CD14-positive monocyte (primary cell): ENCODE results near the gene NTPCR. TPM values are rescaled to one million over a fixed set of nuclear protein-coding genes. Genes with fewer than 3 reads are reported as not detected.

ENCODE experiments used
- DNase-seq, 3 donors: peaks; one replicate each; pipeline ENCODE4 v3.0.0-alpha.2; 2011 to 2022
- H2AFZ ChIP-seq: 2 replicates; pipeline ENCODE4 v1.6.0; 2012; ENCODE audit warnings: mild to moderate bottlenecking, low read depth, low read length, inconsistent platforms; ENCODE audit not compliant: insufficient read depth, poor library complexity, severe bottlenecking
- H3K27ac ChIP-seq, 2 donors: 1 replicate in 1 of 2; 2 replicates in 1 of 2; pipeline ENCODE4 v1.5.1; 2012 to 2013; ENCODE audit warnings: low read length in 2 of 2, control low read depth in 1 of 2, inconsistent platforms in 1 of 2, low read depth in 1 of 2, mild to moderate bottlenecking in 1 of 2
- H3K27me3 ChIP-seq, 2 donors: one replicate each; pipeline versions ENCODE4 v1.6.0 to v1.6.1; 2011 to 2013; ENCODE audit warnings: low read length in 2 of 2; ENCODE audit not compliant: control insufficient read depth in 2 of 2, insufficient read depth in 2 of 2
- H3K36me3 ChIP-seq, 2 donors: replicated peaks in 1 of 2; 1 replicate in 1 of 2; 2 replicates in 1 of 2; pipeline versions ENCODE4 v1.5.1 to v1.6.1; 2012 to 2013; ENCODE audit warnings: low read length in 2 of 2, control low read depth in 1 of 2, inconsistent platforms in 1 of 2, mild to moderate bottlenecking in 1 of 2; ENCODE audit not compliant: insufficient read depth in 2 of 2, control insufficient read depth in 1 of 2
- H3K4me1 ChIP-seq, 2 donors: 1 replicate in 1 of 2; 2 replicates in 1 of 2; pipeline versions ENCODE4 v1.5.1 to v1.6.1; 2012 to 2013; ENCODE audit warnings: low read length in 2 of 2, control low read depth in 1 of 2, inconsistent platforms in 1 of 2, mild to moderate bottlenecking in 1 of 2, moderate library complexity in 1 of 2; ENCODE audit not compliant: insufficient read depth in 2 of 2, control insufficient read depth in 1 of 2
- H3K4me2 ChIP-seq: replicated peaks from 2 replicates; pipeline ENCODE3; 2012; ENCODE audit warnings: low read length, moderate library complexity, mild to moderate bottlenecking; ENCODE audit not compliant: poor library complexity, severe bottlenecking; ENCODE audit errors: extremely low read depth
- H3K4me3 ChIP-seq, 3 experiments: fragments of 200-600 bp in 1 of 3; sonication (generic) in 1 of 3; replicated peaks in 1 of 3; 1 replicate in 2 of 3; 2 replicates in 1 of 3; pipeline ENCODE4 v1.5.1; 2011 to 2013; ENCODE audit warnings: low read length in 3 of 3, mild to moderate bottlenecking in 3 of 3, control low read depth in 2 of 3, low read depth in 2 of 3, inconsistent platforms in 1 of 3, moderate library complexity in 1 of 3
- H3K79me2 ChIP-seq: 2 replicates; pipeline ENCODE4 v1.6.0; 2012; ENCODE audit warnings: mild to moderate bottlenecking, control low read depth, inconsistent platforms, low read length, moderate library complexity; ENCODE audit not compliant: insufficient read depth
- H3K9ac ChIP-seq: 2 replicates; pipeline ENCODE4 v1.6.0; 2017; ENCODE audit warnings: low read length, mild to moderate bottlenecking; ENCODE audit not compliant: insufficient read depth, poor library complexity, severe bottlenecking
- H3K9me3 ChIP-seq, 2 donors: replicated peaks in 1 of 2; 1 replicate in 1 of 2; 2 replicates in 1 of 2; pipeline versions ENCODE4 v1.5.1 to v1.6.1; 2012 to 2013; ENCODE audit warnings: low read length in 2 of 2, control low read depth in 1 of 2; ENCODE audit not compliant: control insufficient read depth in 1 of 2, insufficient read depth in 1 of 2
- H4K20me1 ChIP-seq: 2 replicates; pipeline ENCODE4 v1.6.0; 2012; ENCODE audit warnings: mild to moderate bottlenecking, low read length, control low read depth, moderate library complexity; ENCODE audit not compliant: insufficient read depth
- H3K27ac Mint-ChIP-seq, 7 donors: one replicate each; pipeline ENCODE4 v1.8.0; 2020; ENCODE audit warnings: mild to moderate bottlenecking in 7 of 7, mixed read lengths in 7 of 7, moderate library complexity in 6 of 7, inconsistent platforms in 2 of 7
- H3K27me3 Mint-ChIP-seq, 3 donors: one replicate each; pipeline ENCODE4 v1.8.0; 2021 to 2022; ENCODE audit warnings: low read depth in 3 of 3, mild to moderate bottlenecking in 3 of 3, mixed read lengths in 3 of 3, moderate library complexity in 3 of 3, inconsistent platforms in 1 of 3
- H3K36me3 Mint-ChIP-seq, 2 donors: one replicate each; pipeline ENCODE4 v1.8.0; 2020; ENCODE audit warnings: mixed read lengths in 2 of 2, inconsistent platforms in 1 of 2, mild to moderate bottlenecking in 1 of 2
- H3K4me1 Mint-ChIP-seq: one replicate; pipeline ENCODE4 v1.8.0; 2020; ENCODE audit warnings: mild to moderate bottlenecking, mixed read lengths
- H3K4me3 Mint-ChIP-seq, 2 donors: one replicate each; pipeline ENCODE4 v1.8.0; 2020; ENCODE audit warnings: mild to moderate bottlenecking in 2 of 2, mixed read lengths in 2 of 2, moderate library complexity in 1 of 2
- H3K9me3 Mint-ChIP-seq, 7 donors: one replicate each; pipeline ENCODE4 v1.8.0; 2020 to 2022; ENCODE audit warnings: mixed read lengths in 7 of 7, mild to moderate bottlenecking in 6 of 7, moderate library complexity in 6 of 7, inconsistent platforms in 2 of 7
- WGBS: methylation state at CpG from one replicate; pipeline ENCODE4 v1.1.5; 2013; ENCODE audit warnings: missing lambda C conversion rate; ENCODE audit not compliant: insufficient coverage; 5-methylcytosine and 5-hydroxymethylcytosine counted together
- intact Hi-C, 2 donors: fragments of 100-400 bp; cut with micrococcal nuclease; formaldehyde crosslinking; loops; one replicate each; pipeline versions ENCODE4 v1.15.0 to v1.15.1; 2023
- polyA plus RNA-seq, 3 donors: library from polyadenylated mRNA; depleted of rRNA in 1 of 3; unstranded in 2 of 3; stranded (reverse) in 1 of 3; fragments of 300-500 nt in 2 of 3; fragments of >200 nt in 1 of 3; fragmentation: Illumina TruSeq in 2 of 3; gene quantifications; 1 replicate in 2 of 3; 2 replicates in 1 of 3; pipeline ENCODE4 v1.2.3, GENCODE V29; 2012 to 2021
- TF ChIP-seq, protein P1 (sequence below): fragments of 200-600 bp; IDR thresholded peaks from one replicate; pipeline ENCODE4 v1.8.0; 2022; ENCODE audit warnings: antibody characterized with exemption, mild to moderate bottlenecking

NTPCR gene
- polyA plus RNA-seq, 3 donors = 8.6 to 42.0 (median 31.7) TPM

DNA sequence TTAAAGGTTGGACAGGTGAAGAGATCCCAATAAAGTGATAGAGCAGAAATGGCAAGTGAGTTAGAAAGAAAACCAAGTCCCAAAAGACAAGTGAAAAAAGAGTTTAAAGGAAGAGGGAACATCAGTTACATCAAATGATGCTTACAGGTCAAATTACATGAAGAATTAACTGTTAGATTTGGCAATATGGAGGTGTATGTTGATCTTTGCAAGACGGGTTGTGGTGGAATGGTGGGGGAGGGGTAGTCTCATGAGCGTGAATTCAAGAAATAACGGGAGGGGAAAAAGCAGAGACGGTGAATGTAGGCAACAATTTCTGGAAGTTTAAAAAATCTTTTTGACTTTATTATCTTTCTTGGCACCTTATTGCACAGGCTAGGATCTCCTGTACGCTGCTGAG lies 76.6 kb downstream of the NTPCR start:
- H3K27me3 ChIP-seq = no peaks in the 10 kb centered on the region
- Mint-ChIP-seq H3K27me3 (peaks cover 0 to 2% (median 0%) of the 10 kb centered on the region in 3 donors), H3K27ac (peak overlapping the region in 1 of 7 donors; percentile 8), H3K9me3 (no peaks in the 10 kb centered on the region), H3K4me3 (no peak overlapping the region), H3K4me1 (peaks cover 13% of the 10 kb centered on the region), H3K36me3 (peaks cover 0 to 2% of the 10 kb centered on the region in 2 donors)
- TF ChIP-seq, protein P1, sequence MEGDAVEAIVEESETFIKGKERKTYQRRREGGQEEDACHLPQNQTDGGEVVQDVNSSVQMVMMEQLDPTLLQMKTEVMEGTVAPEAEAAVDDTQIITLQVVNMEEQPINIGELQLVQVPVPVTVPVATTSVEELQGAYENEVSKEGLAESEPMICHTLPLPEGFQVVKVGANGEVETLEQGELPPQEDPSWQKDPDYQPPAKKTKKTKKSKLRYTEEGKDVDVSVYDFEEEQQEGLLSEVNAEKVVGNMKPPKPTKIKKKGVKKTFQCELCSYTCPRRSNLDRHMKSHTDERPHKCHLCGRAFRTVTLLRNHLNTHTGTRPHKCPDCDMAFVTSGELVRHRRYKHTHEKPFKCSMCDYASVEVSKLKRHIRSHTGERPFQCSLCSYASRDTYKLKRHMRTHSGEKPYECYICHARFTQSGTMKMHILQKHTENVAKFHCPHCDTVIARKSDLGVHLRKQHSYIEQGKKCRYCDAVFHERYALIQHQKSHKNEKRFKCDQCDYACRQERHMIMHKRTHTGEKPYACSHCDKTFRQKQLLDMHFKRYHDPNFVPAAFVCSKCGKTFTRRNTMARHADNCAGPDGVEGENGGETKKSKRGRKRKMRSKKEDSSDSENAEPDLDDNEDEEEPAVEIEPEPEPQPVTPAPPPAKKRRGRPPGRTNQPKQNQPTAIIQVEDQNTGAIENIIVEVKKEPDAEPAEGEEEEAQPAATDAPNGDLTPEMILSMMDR = no peak
- H4K20me1 ChIP-seq = no peaks in the 10 kb centered on the region
- no peak overlapping the region for H2AFZ ChIP-seq
- H3K27ac ChIP-seq = no peak overlapping the region
- no peaks in the 10 kb centered on the region for H3K36me3 ChIP-seq
- H3K9me3 ChIP-seq = no peaks in the 10 kb centered on the region
- no peaks in the 10 kb centered on the region for H3K4me1 ChIP-seq
- DNase-seq = no peak
- H3K4me3 ChIP-seq = no peak overlapping the region
- WGBS = 77% methylated on average over 2 of the region's 5 CpGs
- intact Hi-C loops = no loop called here
- no peak overlapping the region for H3K4me2 ChIP-seq
- no peak overlapping the region for H3K9ac ChIP-seq
- no peaks in the 10 kb centered on the region for H3K79me2 ChIP-seq

DNA sequence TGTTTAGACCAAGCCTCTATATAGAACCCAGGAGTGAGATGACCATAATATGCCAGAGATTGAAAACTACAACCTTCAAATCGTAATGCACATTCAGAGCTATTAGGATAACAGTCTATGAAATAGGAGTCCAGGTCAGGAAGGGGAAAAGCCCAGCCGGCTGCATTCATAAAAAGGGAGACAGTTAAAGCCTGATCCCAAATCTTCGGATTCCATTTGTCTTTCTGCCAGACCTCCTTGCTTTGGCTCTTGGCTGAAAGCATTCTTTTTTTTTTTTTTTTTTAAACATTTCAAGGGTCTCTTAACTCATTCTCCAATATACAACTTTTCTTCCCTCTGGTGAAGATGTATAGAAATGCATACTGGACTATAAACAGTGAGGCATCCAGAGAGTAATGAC lies 81.1 kb downstream of the NTPCR start:
- intact Hi-C loops = no loop called here
- WGBS = 100% methylated on average over 1 of the region's 3 CpGs
- Mint-ChIP-seq H3K27me3 (no peaks in the 10 kb centered on the region), H3K4me1 (peaks cover 10% of the 10 kb centered on the region), H3K27ac (no peak overlapping the region), H3K9me3 (peaks cover 0 to 3% (median 0%) of the 10 kb centered on the region in 7 donors), H3K4me3 (no peak overlapping the region), H3K36me3 (peaks cover 0 to 3% of the 10 kb centered on the region in 2 donors)
- no peaks in the 10 kb centered on the region for H3K27me3 ChIP-seq
- H4K20me1 ChIP-seq = no peaks in the 10 kb centered on the region
- DNase-seq = no peak
- no peaks in the 10 kb centered on the region for H3K36me3 ChIP-seq
- H3K4me3 ChIP-seq = no peak overlapping the region
- no peaks in the 10 kb centered on the region for H3K79me2 ChIP-seq
- no peaks in the 10 kb centered on the region for H3K9me3 ChIP-seq
- H3K27ac ChIP-seq = no peak overlapping the region
- no peak overlapping the region for H2AFZ ChIP-seq
- no peak overlapping the region for H3K4me2 ChIP-seq
- no peaks in the 10 kb centered on the region for H3K4me1 ChIP-seq
- H3K9ac ChIP-seq = no peak overlapping the region
- TF ChIP-seq, protein P1 = no peak
